ENCODE measurements around the gene DAPP1. TPM values are rescaled to one million over a fixed set of nuclear protein-coding genes. Genes with fewer than 3 reads are reported as not detected.

DAPP1 gene
- total RNA-seq, 1 donor from 2014 or later, result 15.1 TPM

DNA sequence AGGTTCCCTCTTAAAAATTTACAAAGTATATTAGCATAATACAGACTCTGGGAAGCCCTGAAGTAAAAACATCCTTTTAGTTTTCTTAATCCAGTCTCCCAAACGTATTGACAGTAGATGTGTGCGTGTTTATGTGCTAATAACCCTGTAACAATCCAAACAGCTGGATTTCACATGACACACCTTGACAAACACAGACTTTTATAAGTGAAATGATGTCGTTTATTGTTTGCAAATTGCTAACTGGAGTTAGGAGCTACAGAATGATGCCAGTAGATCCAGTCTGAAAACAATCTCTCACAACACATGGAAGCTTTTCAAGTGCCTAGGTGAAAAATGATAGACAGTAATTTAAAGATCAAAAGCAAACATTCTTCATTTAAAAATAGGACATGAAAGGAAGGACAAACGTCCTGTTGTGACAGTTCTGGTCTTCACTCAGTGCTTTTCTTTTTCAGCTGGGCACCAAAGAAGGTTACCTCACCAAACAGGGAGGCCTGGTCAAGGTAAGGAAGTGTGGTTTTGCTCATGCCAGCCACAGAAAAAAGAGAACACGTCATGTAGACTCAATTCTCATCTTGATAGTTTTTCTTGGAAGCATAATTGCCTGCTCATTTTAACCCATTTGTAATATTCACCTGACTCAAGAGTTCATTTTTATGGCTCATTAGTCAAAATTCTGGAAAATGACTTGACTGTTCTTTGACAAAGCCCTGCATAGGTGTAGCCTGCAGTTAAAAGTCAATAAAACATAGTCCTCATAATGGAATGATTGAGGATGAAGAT lies 44.7 kb downstream of the DAPP1 start:
- intact Hi-C loops (cut with DNase I), result no loop called here
- Histone ChIP-seq H3K27ac (no peak overlapping the region), H3K36me3 (no peaks in the 10 kb centered on the region), H3K9me3 (no peaks in the 10 kb centered on the region), H3K4me1 (peaks cover 8% of the 10 kb centered on the region), H3K27me3 (ENCODE audit: low read depth) (no peaks in the 10 kb centered on the region), H3K4me3 (no peak overlapping the region)
- TF ChIP-seq, protein P1, sequence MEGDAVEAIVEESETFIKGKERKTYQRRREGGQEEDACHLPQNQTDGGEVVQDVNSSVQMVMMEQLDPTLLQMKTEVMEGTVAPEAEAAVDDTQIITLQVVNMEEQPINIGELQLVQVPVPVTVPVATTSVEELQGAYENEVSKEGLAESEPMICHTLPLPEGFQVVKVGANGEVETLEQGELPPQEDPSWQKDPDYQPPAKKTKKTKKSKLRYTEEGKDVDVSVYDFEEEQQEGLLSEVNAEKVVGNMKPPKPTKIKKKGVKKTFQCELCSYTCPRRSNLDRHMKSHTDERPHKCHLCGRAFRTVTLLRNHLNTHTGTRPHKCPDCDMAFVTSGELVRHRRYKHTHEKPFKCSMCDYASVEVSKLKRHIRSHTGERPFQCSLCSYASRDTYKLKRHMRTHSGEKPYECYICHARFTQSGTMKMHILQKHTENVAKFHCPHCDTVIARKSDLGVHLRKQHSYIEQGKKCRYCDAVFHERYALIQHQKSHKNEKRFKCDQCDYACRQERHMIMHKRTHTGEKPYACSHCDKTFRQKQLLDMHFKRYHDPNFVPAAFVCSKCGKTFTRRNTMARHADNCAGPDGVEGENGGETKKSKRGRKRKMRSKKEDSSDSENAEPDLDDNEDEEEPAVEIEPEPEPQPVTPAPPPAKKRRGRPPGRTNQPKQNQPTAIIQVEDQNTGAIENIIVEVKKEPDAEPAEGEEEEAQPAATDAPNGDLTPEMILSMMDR (IDR thresholded peaks at IDR 0.05), result no peak
- no peak for ATAC-seq
- DNase-seq, result no peak

DNA sequence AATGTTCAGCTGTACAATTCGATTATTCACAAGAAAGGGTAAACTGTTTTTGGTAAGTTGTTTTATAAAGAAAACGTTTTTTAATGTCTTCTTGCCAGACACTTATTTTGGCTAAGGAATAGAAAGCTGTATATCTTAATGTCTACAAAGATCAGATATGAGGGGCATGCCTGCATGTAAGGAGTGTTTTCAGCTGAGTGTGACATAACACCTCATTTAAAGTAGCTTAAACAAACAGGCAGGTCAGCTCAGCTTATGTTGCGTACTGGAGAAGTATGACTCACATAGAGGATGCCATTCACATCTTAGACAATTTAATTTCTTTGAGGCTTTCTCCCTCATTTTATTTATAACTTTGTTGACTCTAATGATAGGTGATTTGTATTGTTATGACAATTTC lies 47.2 kb downstream of the DAPP1 start:
- DNase-seq (no peak), ATAC-seq (no peak)
- intact Hi-C loops (cut with DNase I), result no loop called here
- Histone ChIP-seq H3K27ac (no peak overlapping the region), H3K4me3 (no peak overlapping the region), H3K9me3 (no peaks in the 10 kb centered on the region), H3K36me3 (no peaks in the 10 kb centered on the region), H3K27me3 (ENCODE audit: low read depth) (no peaks in the 10 kb centered on the region), H3K4me1 (no peaks in the 10 kb centered on the region)
- TF ChIP-seq, protein P1 (IDR thresholded peaks at IDR 0.05), result no peak

DNA sequence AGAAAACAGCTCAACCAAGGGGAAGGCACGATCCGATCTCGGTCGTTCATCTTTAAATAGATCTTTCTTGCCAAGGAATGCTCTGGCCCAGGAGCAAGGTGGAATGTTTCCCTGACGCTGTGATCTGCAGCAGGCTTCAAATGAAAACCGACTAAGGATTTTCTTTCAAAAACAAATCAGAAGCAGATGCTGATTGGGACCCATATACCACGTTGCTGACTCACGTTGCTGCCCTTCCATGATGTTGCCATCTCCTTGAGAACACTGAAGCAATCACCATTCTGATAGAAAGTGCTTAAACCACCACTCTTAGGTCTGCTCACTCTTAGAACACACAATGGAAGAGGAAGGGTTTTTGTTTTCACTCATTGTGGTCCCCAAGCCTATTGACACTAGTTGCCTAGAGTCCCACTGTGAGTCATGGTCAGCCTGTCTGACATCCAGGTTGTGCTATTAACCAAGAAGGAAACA lies 51.5 kb downstream of the DAPP1 start:
- ATAC-seq (no peak), DNase-seq (no peak)
- Histone ChIP-seq H3K9me3 (no peaks in the 10 kb centered on the region), H3K27ac (no peak overlapping the region), H3K4me3 (no peak overlapping the region), H3K36me3 (no peaks in the 10 kb centered on the region), H3K27me3 (ENCODE audit: low read depth) (no peaks in the 10 kb centered on the region), H3K4me1 (no peaks in the 10 kb centered on the region)
- TF ChIP-seq, protein P1 (IDR thresholded peaks at IDR 0.05), result no peak
- intact Hi-C loops (cut with DNase I), result no loop called here

DNA sequence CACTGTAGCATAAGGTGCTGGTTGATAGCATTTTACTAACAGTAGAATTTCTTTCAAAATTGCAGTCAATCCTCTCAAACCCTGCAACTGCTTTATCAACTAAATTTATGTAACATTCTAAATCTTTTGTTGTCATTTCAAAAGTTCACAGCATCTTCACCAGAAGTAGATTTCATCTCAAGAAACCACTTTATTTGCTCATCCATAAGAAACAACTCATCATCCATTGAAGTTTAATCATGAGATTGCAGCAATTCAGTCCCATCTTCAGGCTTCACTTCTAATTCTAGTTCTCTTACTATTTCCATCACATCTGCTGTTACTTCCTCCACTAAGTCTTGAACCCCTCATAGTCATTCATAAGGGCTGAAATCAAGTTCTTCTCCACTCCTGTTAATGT lies 55.9 kb downstream of the DAPP1 start:
- ATAC-seq, result no peak
- intact Hi-C loops (cut with DNase I), result no loop called here
- Histone ChIP-seq H3K36me3 (peaks cover 4% of the 10 kb centered on the region), H3K27ac (no peak overlapping the region), H3K4me3 (no peak overlapping the region), H3K9me3 (no peaks in the 10 kb centered on the region), H3K4me1 (no peaks in the 10 kb centered on the region), H3K27me3 (ENCODE audit: low read depth) (no peaks in the 10 kb centered on the region)
- no peak for DNase-seq
- TF ChIP-seq, protein P1 (IDR thresholded peaks at IDR 0.05), result no peak

DNA sequence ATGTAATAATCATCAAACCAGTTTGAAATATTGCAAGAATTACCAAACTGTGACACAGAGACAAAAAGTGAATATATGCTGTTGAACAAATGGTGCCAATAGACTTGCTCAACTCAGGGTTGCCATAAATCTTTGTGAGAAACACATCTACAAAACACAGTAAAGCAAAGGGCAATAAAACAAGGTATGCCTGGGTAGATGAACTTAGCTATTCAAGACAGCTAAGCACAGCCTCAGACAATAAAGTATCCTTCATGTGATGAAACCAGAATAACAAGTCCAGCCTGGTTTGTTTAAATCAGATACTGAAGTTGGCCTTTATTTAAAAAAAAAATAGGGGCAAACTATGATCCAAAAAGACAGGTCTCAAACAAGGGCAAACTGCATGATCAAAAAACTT lies 58.4 kb downstream of the DAPP1 start:
- Histone ChIP-seq H3K36me3 (peaks cover 29% of the 10 kb centered on the region), H3K4me1 (no peaks in the 10 kb centered on the region), H3K9me3 (no peaks in the 10 kb centered on the region), H3K27me3 (ENCODE audit: low read depth) (no peaks in the 10 kb centered on the region), H3K4me3 (no peak overlapping the region), H3K27ac (no peak overlapping the region)
- TF ChIP-seq, protein P1 (IDR thresholded peaks at IDR 0.05), result no peak
- no peak for DNase-seq
- intact Hi-C loops (cut with DNase I), result no loop called here
- ATAC-seq, result no peak

All from lower lobe of right lung (tissue), 2 donors.